HL-60 (cell line): Measurements from ENCODE around the gene ZSWIM9.
"Not testable (repeated sequence)": the region's sequence is repeated elsewhere in the genome, so short reads cannot be mapped to it uniquely, and the experiment has no call there.

ENCODE experiments used
- DNase-seq, 2 experiments: peaks; one replicate each; pipeline ENCODE4 v3.0.0-alpha.2; 2010 to 2020; ENCODE audit warnings: low read depth in 1 of 2, low spot score in 1 of 2
- H3K27ac ChIP-seq: fragments of 250-450 bp; sonication (Bioruptor Pico); replicated peaks from 2 replicates; pipeline ENCODE4 v1.5.1; 2020; ENCODE audit warnings: mild to moderate bottlenecking, moderate library complexity
- H3K27me3 ChIP-seq: fragments of 250-450 bp; sonication (Bioruptor Pico); 2 replicates; pipeline ENCODE4 v1.5.1; 2021; ENCODE audit warnings: mild to moderate bottlenecking, moderate library complexity; ENCODE audit not compliant: insufficient read depth, poor library complexity, severe bottlenecking
- H3K4me3 ChIP-seq: replicated peaks from 2 replicates; pipeline ENCODE4 v1.5.1; 2011; ENCODE audit warnings: mild to moderate bottlenecking, control low read depth, low read length; ENCODE audit not compliant: insufficient read depth
- CTCF ChIP-seq: IDR thresholded peaks from one replicate; pipeline ENCODE4 v1.5.1; 2011; ENCODE audit warnings: low read length, control low read depth, inconsistent platforms; ENCODE audit not compliant: insufficient read depth
- GABPA ChIP-seq: IDR thresholded peaks from 2 replicates; pipeline ENCODE4 v1.6.1; 2012; ENCODE audit warnings: low read depth
- POLR2AphosphoS5 ChIP-seq: IDR thresholded peaks from 2 replicates; pipeline ENCODE4 v1.6.1; 2012; ENCODE audit warnings: low read depth
- REST ChIP-seq: IDR thresholded peaks from 2 replicates; pipeline ENCODE4 v1.6.1; 2012; ENCODE audit warnings: low read depth; ENCODE audit not compliant: insufficient replicate concordance
- SPI1 ChIP-seq: IDR thresholded peaks from 2 replicates; pipeline ENCODE4 v1.6.1; 2012; ENCODE audit warnings: low read depth, mild to moderate bottlenecking, borderline replicate concordance

The ZSWIM9 gene

GRCh38 chr19:48216933-48217332, 46.5 kb downstream of the ZSWIM9 start:
- no peak for DNase-seq
- no peaks in the 10 kb centered on the region for H3K27me3 ChIP-seq
- no peak for TF ChIP-seq REST
- TF ChIP-seq SPI1: no peak

GRCh38 chr19:48218997-48219396, 48.5 kb downstream of the ZSWIM9 start:
- no peaks in the 10 kb centered on the region for H3K27me3 ChIP-seq
- no peak for DNase-seq
- no peak for TF ChIP-seq POLR2AphosphoS5
- TF ChIP-seq CTCF: no peak
- no peak for TF ChIP-seq GABPA
- TF ChIP-seq REST: no peak
- TF ChIP-seq SPI1: no peak
- no peak overlapping the region for H3K4me3 ChIP-seq
- H3K27ac ChIP-seq: no peak overlapping the region

More at GRCh38 chr19:48216933-48217332, 46.5 kb downstream of the ZSWIM9 start:
- Histone ChIP-seq H3K4me3 (no peak overlapping the region), H3K27ac (no peak overlapping the region)

GRCh38 chr19:48220784-48221183, 50.3 kb downstream of the ZSWIM9 start:
- not testable (repeated sequence) for H3K4me3 ChIP-seq, H3K27me3 ChIP-seq, H3K27ac ChIP-seq, DNase-seq

GRCh38 chr19:48221628-48222027, 51.1 kb downstream of the ZSWIM9 start:
- TF ChIP-seq POLR2AphosphoS5 (no peak), REST (no peak), GABPA (no peak), SPI1 (no peak), CTCF (no peak)
- Histone ChIP-seq H3K27ac (no peak overlapping the region), H3K27me3 (no peaks in the 10 kb centered on the region), H3K4me3 (no peak overlapping the region)
- no peak for DNase-seq
